ENCODE measurements around the gene AMBRA1. TPM values are rescaled to one million over a fixed set of nuclear protein-coding genes. Genes with fewer than 3 reads are reported as not detected.

AMBRA1 gene
- total RNA-seq, 4 donors from 2014 or later = 43.4 to 48.9 (median 46.3) TPM

- DNase-seq = peak; percentile 85
- Histone ChIP-seq H3K27ac (no peak overlapping the region), H3K4me1 (peaks cover 6 to 40% (median 40%) of the 10 kb centered on the region in 4 donors), H3K4me3 (peak overlapping the region in 3 of 4 donors; percentile 32 to 52 (median 45)), H3K36me3 (peaks cover 0 to 7% (median 3%) of the 10 kb centered on the region in 4 donors), H3K9me3 (no peaks in the 10 kb centered on the region), H3K27me3 (peaks cover 48% of the 10 kb centered on the region)
- in situ Hi-C loops (cut with MboI; ENCODE audit: low pct_ligation_motif_present in 1 of 4, low pct_unique_long_range_greater_than_20kb in 1 of 4, low sequenced_read_pairs in 3 of 4) = loop anchor here in 3 of 4 donors (10.0 to 25.0 kb wide), 2 partner anchors 142 to 145 kb away; no protein-coding TSS in a partner anchor
- intact Hi-C loops (cut with DNase I; ENCODE audit: low total_unique reads) = loop anchor here (10.0 kb wide), 1 partner anchor 142 kb away; no protein-coding TSS in a partner anchor
- WGBS, 2 donors (ENCODE audit: low coverage in 1 of 2) = 14% methylated on average over 31 of the region's 71 CpGs; no CpG with 5 or more reads in 1 of the 2 donors
- TF ChIP-seq POLR2AphosphoS5 (IDR thresholded peaks at IDR 0.05) = peak in 2 of 3 donors; percentile 21 to 25
- TF ChIP-seq POLR2A (IDR thresholded peaks at IDR 0.05) = no peak
Observed at GRCh38 chr11:46392421-46393230, 201.2 kb downstream of the AMBRA1 start.

- H3K4me1 ChIP-seq = peaks cover 6 to 40% (median 40%) of the 10 kb centered on the region in 4 donors
- TF ChIP-seq EP300 (IDR thresholded peaks at IDR 0.05; ENCODE audit: low read depth) = no peak
- TF ChIP-seq, protein P1, sequence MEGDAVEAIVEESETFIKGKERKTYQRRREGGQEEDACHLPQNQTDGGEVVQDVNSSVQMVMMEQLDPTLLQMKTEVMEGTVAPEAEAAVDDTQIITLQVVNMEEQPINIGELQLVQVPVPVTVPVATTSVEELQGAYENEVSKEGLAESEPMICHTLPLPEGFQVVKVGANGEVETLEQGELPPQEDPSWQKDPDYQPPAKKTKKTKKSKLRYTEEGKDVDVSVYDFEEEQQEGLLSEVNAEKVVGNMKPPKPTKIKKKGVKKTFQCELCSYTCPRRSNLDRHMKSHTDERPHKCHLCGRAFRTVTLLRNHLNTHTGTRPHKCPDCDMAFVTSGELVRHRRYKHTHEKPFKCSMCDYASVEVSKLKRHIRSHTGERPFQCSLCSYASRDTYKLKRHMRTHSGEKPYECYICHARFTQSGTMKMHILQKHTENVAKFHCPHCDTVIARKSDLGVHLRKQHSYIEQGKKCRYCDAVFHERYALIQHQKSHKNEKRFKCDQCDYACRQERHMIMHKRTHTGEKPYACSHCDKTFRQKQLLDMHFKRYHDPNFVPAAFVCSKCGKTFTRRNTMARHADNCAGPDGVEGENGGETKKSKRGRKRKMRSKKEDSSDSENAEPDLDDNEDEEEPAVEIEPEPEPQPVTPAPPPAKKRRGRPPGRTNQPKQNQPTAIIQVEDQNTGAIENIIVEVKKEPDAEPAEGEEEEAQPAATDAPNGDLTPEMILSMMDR (IDR thresholded peaks at IDR 0.05) = peak in 1 of 5 experiments; percentile 9
- no peak for TF ChIP-seq POLR2AphosphoS5 (IDR thresholded peaks at IDR 0.05)
- no peaks in the 10 kb centered on the region for H3K9me3 ChIP-seq
- DNase-seq = peak; percentile 43
- peaks cover 57% of the 10 kb centered on the region for H3K27me3 ChIP-seq
- intact Hi-C loops (cut with DNase I; ENCODE audit: low total_unique reads) = loop anchor here (10.0 kb wide), 1 partner anchor 143 kb away; no protein-coding TSS in a partner anchor
- H3K4me3 ChIP-seq = peak within 1 kb of the TSS in 3 of 4 donors; percentile 32 to 52 (median 45)
- in situ Hi-C loops (cut with MboI; ENCODE audit: low pct_ligation_motif_present in 1 of 4, low pct_unique_long_range_greater_than_20kb in 1 of 4, low sequenced_read_pairs in 3 of 4) = loop anchor here in 3 of 4 donors (10.0 to 25.0 kb wide), 2 partner anchors 143 to 146 kb away; no protein-coding TSS in a partner anchor
- no peak within 1 kb of the TSS for H3K27ac ChIP-seq
- WGBS, 2 donors (ENCODE audit: low coverage in 1 of 2) = 2% methylated on average over 27 of the region's 123 CpGs; no CpG with 5 or more reads in 1 of the 2 donors
- H3K36me3 ChIP-seq = peaks cover 0 to under 1% (median under 1%) of the 10 kb centered on the region in 4 donors
Observed at GRCh38 chr11:46391578-46392420, 202.0 kb downstream of the AMBRA1 start, which contains the start of gene CHRM4. TSS of gene CHRM4 (minus strand) at chr11:46391776. CDS start at chr11:46386557, 5,219 bp downstream.

GRCh38 chr11:46391186-46391577, 202.6 kb downstream of the AMBRA1 start:
- no peak for DNase-seq
- Histone ChIP-seq H3K9me3 (no peaks in the 10 kb centered on the region), H3K4me1 (peaks cover 6 to 40% (median 40%) of the 10 kb centered on the region in 4 donors), H3K27ac (no peak overlapping the region), H3K4me3 (peak overlapping the region in 3 of 4 donors; percentile 32 to 52 (median 45)), H3K36me3 (no peaks in the 10 kb centered on the region), H3K27me3 (peaks cover 63% of the 10 kb centered on the region)
- 1% methylated on average over 25 of the region's 31 CpGs; no CpG with 5 or more reads in 1 of the 2 donors for WGBS, 2 donors (ENCODE audit: low coverage in 1 of 2)
- intact Hi-C loops (cut with DNase I; ENCODE audit: low total_unique reads) = loop anchor here (10.0 kb wide), 1 partner anchor 144 kb away; no protein-coding TSS in a partner anchor
- in situ Hi-C loops (cut with MboI; ENCODE audit: low pct_ligation_motif_present in 1 of 4, low pct_unique_long_range_greater_than_20kb in 1 of 4, low sequenced_read_pairs in 3 of 4) = loop anchor here in 3 of 4 donors (10.0 to 25.0 kb wide), 2 partner anchors 144 to 146 kb away; no protein-coding TSS in a partner anchor
- TF ChIP-seq, protein P1 (IDR thresholded peaks at IDR 0.05) = no peak
- TF ChIP-seq EP300 (IDR thresholded peaks at IDR 0.05; ENCODE audit: low read depth) (no peak), POLR2A (IDR thresholded peaks at IDR 0.05) (no peak)

Measured in transverse colon (tissue), 4 donors.